Measurements from ENCODE around the gene ARMC12. TPM values are rescaled to one million over a fixed set of nuclear protein-coding genes. Genes with fewer than 3 reads are reported as not detected.

ARMC12 gene
- total RNA-seq, 4 donors from 2014 or later: 6.2 TPM; not detected in 3

DNA sequence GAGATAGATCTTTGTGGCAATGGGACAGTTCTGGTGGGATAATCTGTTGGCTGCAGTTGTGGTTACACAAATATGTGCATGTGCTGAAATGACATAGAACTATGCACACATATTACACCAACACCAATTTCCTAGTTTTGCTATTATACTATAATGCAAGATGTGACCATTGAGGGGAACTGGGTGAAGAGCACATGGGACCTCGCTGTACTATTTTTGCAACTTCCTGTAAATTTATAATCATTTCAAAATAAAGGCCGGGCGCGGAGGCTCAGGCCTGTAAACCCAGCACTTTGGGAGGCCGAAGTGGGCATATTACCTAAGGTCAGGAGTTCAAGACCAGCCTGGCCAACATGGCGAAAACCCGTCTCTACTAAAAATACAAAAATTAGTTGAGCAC, 8.7 kb downstream of the ARMC12 start:
- intact Hi-C loops (cut with DNase I; ENCODE audit: low total_unique reads): no loop called here

GRCh38 chr6:35746516-35746915, 9.7 kb downstream of the ARMC12 start:
- no peak for ATAC-seq
- H3K9me3 ChIP-seq: no peaks in the 10 kb centered on the region
- H3K4me1 ChIP-seq: no peaks in the 10 kb centered on the region
- H3K27ac ChIP-seq: no peak overlapping the region
- no peaks in the 10 kb centered on the region for H3K27me3 ChIP-seq
- H3K36me3 ChIP-seq: no peaks in the 10 kb centered on the region
- DNase-seq: no peak
- no peak overlapping the region for H3K4me3 ChIP-seq
- intact Hi-C loops (cut with DNase I; ENCODE audit: low total_unique reads): no loop called here
- no peak for TF ChIP-seq CTCF (IDR thresholded peaks at IDR 0.05 in 4 of 5, conservative IDR thresholded peaks at IDR 0.05 in 1 of 5)
- TF ChIP-seq POLR2A (IDR thresholded peaks at IDR 0.05): no peak
- in situ Hi-C loops (cut with MboI; ENCODE audit: low sequenced_read_pairs in 4 of 4): no loop called here

More for the DNA sequence above, 8.7 kb downstream of the ARMC12 start:
- ATAC-seq: no peak
- Histone ChIP-seq H3K27ac (no peak overlapping the region), H3K27me3 (no peaks in the 10 kb centered on the region), H3K4me3 (no peak overlapping the region), H3K9me3 (no peaks in the 10 kb centered on the region), H3K4me1 (peaks cover 0 to under 1% of the 10 kb centered on the region in 2 donors), H3K36me3 (no peaks in the 10 kb centered on the region)
- in situ Hi-C loops (cut with MboI; ENCODE audit: low sequenced_read_pairs in 4 of 4): no loop called here
- TF ChIP-seq CTCF (IDR thresholded peaks at IDR 0.05 in 4 of 5, conservative IDR thresholded peaks at IDR 0.05 in 1 of 5) (no peak), POLR2A (IDR thresholded peaks at IDR 0.05) (no peak)
- no peak for DNase-seq

DNA sequence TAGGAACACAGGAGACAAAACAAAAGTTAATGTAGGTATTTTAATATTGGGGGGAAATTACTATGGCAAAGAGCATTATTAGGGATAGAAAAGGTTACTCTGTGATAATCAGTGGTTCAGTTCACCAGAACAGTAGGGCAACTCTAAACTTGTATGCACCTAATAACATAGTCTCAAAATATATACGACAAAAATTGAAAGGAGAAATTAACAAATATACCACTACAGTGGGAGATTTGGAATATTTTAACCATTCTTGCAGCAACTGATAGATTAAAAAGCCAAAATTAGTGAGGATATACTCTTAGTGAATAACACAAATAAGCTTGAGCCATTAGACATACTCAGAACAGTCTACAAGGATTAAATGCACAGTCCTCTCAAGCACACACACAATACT, 11.0 kb downstream of the ARMC12 start:
- ATAC-seq (no peak), DNase-seq (no peak)
- Histone ChIP-seq H3K9me3 (no peaks in the 10 kb centered on the region), H3K36me3 (no peaks in the 10 kb centered on the region), H3K4me3 (no peak overlapping the region), H3K4me1 (no peaks in the 10 kb centered on the region), H3K27ac (no peak overlapping the region), H3K27me3 (no peaks in the 10 kb centered on the region)
- no peak for TF ChIP-seq POLR2A (IDR thresholded peaks at IDR 0.05)
- intact Hi-C loops (cut with DNase I; ENCODE audit: low total_unique reads) (no loop called here), in situ Hi-C loops (cut with MboI; ENCODE audit: low sequenced_read_pairs in 4 of 4) (no loop called here)

- DNase-seq: no peak
- no peaks in the 10 kb centered on the region for H3K9me3 ChIP-seq
- in situ Hi-C loops (cut with MboI; ENCODE audit: low sequenced_read_pairs in 4 of 4): no loop called here
- H3K27ac ChIP-seq: no peak overlapping the region
- TF ChIP-seq CTCF (IDR thresholded peaks at IDR 0.05 in 4 of 5, conservative IDR thresholded peaks at IDR 0.05 in 1 of 5) (no peak), POLR2A (IDR thresholded peaks at IDR 0.05) (no peak)
- intact Hi-C loops (cut with DNase I; ENCODE audit: low total_unique reads): no loop called here
- no peaks in the 10 kb centered on the region for H3K27me3 ChIP-seq
- H3K4me3 ChIP-seq: no peak overlapping the region
- no peaks in the 10 kb centered on the region for H3K36me3 ChIP-seq
- no peaks in the 10 kb centered on the region for H3K4me1 ChIP-seq
- no peak for ATAC-seq
Observed at GRCh38 chr6:35750557-35750956, 13.7 kb downstream of the ARMC12 start.

DNA sequence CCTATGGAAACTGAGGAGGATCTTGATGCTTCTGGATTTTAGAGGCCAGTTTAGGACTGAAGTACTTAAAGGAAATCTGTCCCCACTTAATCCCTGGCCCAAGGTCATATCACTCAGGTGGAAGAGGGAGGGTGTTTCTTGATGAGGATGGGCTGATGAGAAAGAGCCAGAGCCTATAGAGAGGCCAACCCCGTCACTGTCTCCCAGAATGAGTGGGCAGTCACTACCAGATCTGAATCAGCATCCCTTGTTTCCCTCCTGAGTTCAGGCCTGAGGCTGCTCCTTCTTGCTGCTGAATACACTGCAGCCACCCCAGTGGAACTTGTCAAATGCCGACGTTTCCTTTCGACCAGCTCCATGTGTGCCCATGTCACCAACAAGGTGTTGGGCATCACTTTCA, 14.8 kb downstream of the ARMC12 start:
- DNase-seq (no peak), ATAC-seq (no peak)
- Histone ChIP-seq H3K36me3 (no peaks in the 10 kb centered on the region), H3K4me1 (no peaks in the 10 kb centered on the region), H3K27me3 (no peaks in the 10 kb centered on the region), H3K27ac (no peak overlapping the region), H3K9me3 (no peaks in the 10 kb centered on the region), H3K4me3 (no peak overlapping the region)
- intact Hi-C loops (cut with DNase I; ENCODE audit: low total_unique reads) (no loop called here), in situ Hi-C loops (cut with MboI; ENCODE audit: low sequenced_read_pairs in 4 of 4) (no loop called here)
- TF ChIP-seq CTCF (IDR thresholded peaks at IDR 0.05 in 4 of 5, conservative IDR thresholded peaks at IDR 0.05 in 1 of 5) (no peak), POLR2A (IDR thresholded peaks at IDR 0.05) (no peak)

All from gastrocnemius medialis (tissue), 4 donors.